ENCODE results near the gene CDK3. TPM values are rescaled to one million over a fixed set of nuclear protein-coding genes. Genes with fewer than 3 reads are reported as not detected.

Gene CDK3
- total and polyA plus RNA-seq, 2 donors (not counting 3 experiments of a cell fraction or from before 2014, with no cell fraction given): 8.5 to 8.7 TPM

DNA sequence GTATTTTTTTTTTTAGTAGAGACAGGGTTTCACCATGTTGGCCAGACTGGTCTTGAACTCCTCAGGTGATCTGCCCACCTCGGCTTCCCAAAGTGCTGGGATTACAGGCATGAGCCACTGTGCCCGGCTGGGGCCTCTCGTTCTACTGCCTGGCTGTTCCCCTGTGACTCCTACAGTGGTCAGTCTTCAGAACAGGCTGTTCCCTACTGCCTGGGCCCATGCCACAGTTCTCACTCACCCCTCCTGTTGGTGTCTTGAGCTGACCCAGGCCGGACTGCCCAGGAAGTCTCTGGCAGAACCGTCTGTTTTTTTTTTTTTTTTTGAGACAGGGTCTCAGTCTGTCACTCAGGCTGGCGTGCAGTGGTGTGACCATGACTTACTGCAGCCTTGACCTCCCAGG lies 3.3 kb downstream of the CDK3 start:
- intact Hi-C loops (cut with micrococcal nuclease) (loop anchor here (10.0 kb wide), 1 partner anchor 229 kb away; a partner anchor contains a TSS), dilution Hi-C loops (cut with MboI; ENCODE audit: extremely low pct_ligation_motif_present, low sequenced_read_pairs) (no loop called here)
- ChIA-PET POLR2A (no interaction called here), CTCF (interaction anchor here (0.7 to 5.8 kb wide), 5 partner anchors 9 to 108 kb away, joined by 3 to 95 read pairs (median 7); partner anchors contain the start of genes MRPL38 and TRIM65)
- Histone ChIP-seq H3K36me3 (ENCODE audit: control insufficient read depth in 2 of 2, extremely low read depth in 1 of 2, insufficient read depth in 2 of 2, low read length in 2 of 2) (peaks cover 0 to 2% of the 10 kb centered on the region in 2 experiments), H3K4me3 (replicated peaks in 1 of 3; ENCODE audit: insufficient read depth in 1 of 3, low read depth in 1 of 3, low read length in 3 of 3) (no peak overlapping the region), H3K9me3 (replicated peaks; ENCODE audit: control insufficient read depth, insufficient read depth, low read length) (no peaks in the 10 kb centered on the region), H3K27ac (ENCODE audit: insufficient read depth, low read depth, low read length) (no peak overlapping the region), H3K27me3 (ENCODE audit: control insufficient read depth in 2 of 2, insufficient read depth in 2 of 2, low read length in 2 of 2) (no peaks in the 10 kb centered on the region), H3K9me1 (replicated peaks; ENCODE audit: control insufficient read depth, extremely low read depth, insufficient read depth, low read length) (no peaks in the 10 kb centered on the region), H4K20me1 (replicated peaks; ENCODE audit: control insufficient read depth, extremely low read depth, insufficient read depth, low read length) (no peaks in the 10 kb centered on the region), H3K4me1 (ENCODE audit: control insufficient read depth, extremely low read depth, insufficient read depth, low read length) (no peaks in the 10 kb centered on the region), H2AFZ (ENCODE audit: low read depth, low read length) (no peak overlapping the region), H3K9ac (replicated peaks; ENCODE audit: extremely low read depth, insufficient read depth, low read length) (no peak overlapping the region), H3K79me2 (ENCODE audit: control insufficient read depth, insufficient read depth, low read length) (no peaks in the 10 kb centered on the region), H3K4me2 (ENCODE audit: insufficient read depth, low read length) (no peak overlapping the region)
- no TSS peak for BruUV-seq (replicated peaks)
- no peak for FAIRE-seq
- no peak for DNase-seq (ENCODE audit: low read depth, low spot score)
- TF ChIP-seq MYC (IDR thresholded peaks at IDR 0.05; ENCODE audit: low read depth, low read length) (no peak), POLR2A (IDR thresholded peaks at IDR 0.05; ENCODE audit: low read depth, low read length) (no peak), GATA2 (IDR thresholded peaks at IDR 0.05; ENCODE audit: insufficient read depth, insufficient read length, low read depth, low read length) (no peak), POLR2AphosphoS5 (IDR thresholded peaks at IDR 0.05; ENCODE audit: insufficient read depth, low read depth, low read length) (no peak), EZH2 (IDR thresholded peaks at IDR 0.05; ENCODE audit: borderline replicate concordance, low read depth, low read length, severe bottlenecking) (no peak), FOS (IDR thresholded peaks at IDR 0.05; ENCODE audit: borderline replicate concordance, insufficient read depth, low read length) (no peak), JUN (IDR thresholded peaks at IDR 0.05; ENCODE audit: borderline replicate concordance, insufficient read depth, insufficient read length, low read depth) (no peak)
- TF ChIP-seq, protein P1, sequence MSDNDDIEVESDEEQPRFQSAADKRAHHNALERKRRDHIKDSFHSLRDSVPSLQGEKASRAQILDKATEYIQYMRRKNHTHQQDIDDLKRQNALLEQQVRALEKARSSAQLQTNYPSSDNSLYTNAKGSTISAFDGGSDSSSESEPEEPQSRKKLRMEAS (IDR thresholded peaks at IDR 0.05; ENCODE audit: insufficient read depth, insufficient read length): no peak
- TF ChIP-seq, protein P2, sequence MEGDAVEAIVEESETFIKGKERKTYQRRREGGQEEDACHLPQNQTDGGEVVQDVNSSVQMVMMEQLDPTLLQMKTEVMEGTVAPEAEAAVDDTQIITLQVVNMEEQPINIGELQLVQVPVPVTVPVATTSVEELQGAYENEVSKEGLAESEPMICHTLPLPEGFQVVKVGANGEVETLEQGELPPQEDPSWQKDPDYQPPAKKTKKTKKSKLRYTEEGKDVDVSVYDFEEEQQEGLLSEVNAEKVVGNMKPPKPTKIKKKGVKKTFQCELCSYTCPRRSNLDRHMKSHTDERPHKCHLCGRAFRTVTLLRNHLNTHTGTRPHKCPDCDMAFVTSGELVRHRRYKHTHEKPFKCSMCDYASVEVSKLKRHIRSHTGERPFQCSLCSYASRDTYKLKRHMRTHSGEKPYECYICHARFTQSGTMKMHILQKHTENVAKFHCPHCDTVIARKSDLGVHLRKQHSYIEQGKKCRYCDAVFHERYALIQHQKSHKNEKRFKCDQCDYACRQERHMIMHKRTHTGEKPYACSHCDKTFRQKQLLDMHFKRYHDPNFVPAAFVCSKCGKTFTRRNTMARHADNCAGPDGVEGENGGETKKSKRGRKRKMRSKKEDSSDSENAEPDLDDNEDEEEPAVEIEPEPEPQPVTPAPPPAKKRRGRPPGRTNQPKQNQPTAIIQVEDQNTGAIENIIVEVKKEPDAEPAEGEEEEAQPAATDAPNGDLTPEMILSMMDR (IDR thresholded peaks at IDR 0.05; ENCODE audit: extremely low read depth in 1 of 2, insufficient read depth in 1 of 2, low read depth in 1 of 2, low read length in 2 of 2): no peak
